Naive B cell (primary cell): ENCODE results near the gene BORCS6. TPM values are rescaled to one million over a fixed set of nuclear protein-coding genes. Genes with fewer than 3 reads are reported as not detected.
A peak's percentile ranks its signal among the peaks of the same experiment; 100 is the strongest.

ENCODE experiments used
- ATAC-seq, 2 donors: fragments of 150-1000 bp; cut with Tn5 transposase; 2 replicates each; pipeline ENCODE4 v1.10.0; 2021; ENCODE audit warnings: low read depth in 2 of 2, mild to moderate bottlenecking in 2 of 2, moderate library complexity in 2 of 2
- DNase-seq: peaks from one replicate; pipeline ENCODE4 v3.0.0; 2022
- H3K27ac Mint-ChIP-seq, 6 donors: one replicate each; pipeline ENCODE4 v1.8.0; 2020 to 2022; ENCODE audit warnings: mild to moderate bottlenecking in 6 of 6, mixed read lengths in 6 of 6, moderate library complexity in 5 of 6, inconsistent platforms in 2 of 6
- H3K27me3 Mint-ChIP-seq, 3 donors: one replicate each; pipeline ENCODE4 v1.8.0; 2021 to 2022; ENCODE audit warnings: mixed read lengths in 3 of 3, mild to moderate bottlenecking in 1 of 3
- H3K36me3 Mint-ChIP-seq, 2 donors: one replicate each; pipeline ENCODE4 v1.8.0; 2020 to 2022; ENCODE audit warnings: mixed read lengths in 2 of 2, inconsistent platforms in 1 of 2, mild to moderate bottlenecking in 1 of 2
- H3K4me1 Mint-ChIP-seq, 3 donors: one replicate each; pipeline ENCODE4 v1.8.0; 2020 to 2022; ENCODE audit warnings: mixed read lengths in 3 of 3, inconsistent platforms in 1 of 3, mild to moderate bottlenecking in 1 of 3, moderate library complexity in 1 of 3
- H3K4me3 Mint-ChIP-seq, 8 donors: one replicate each; pipeline ENCODE4 v1.8.0; 2020 to 2022; ENCODE audit warnings: mild to moderate bottlenecking in 8 of 8, mixed read lengths in 8 of 8, moderate library complexity in 8 of 8, inconsistent platforms in 2 of 8
- H3K9me3 Mint-ChIP-seq, 7 donors: one replicate each; pipeline ENCODE4 v1.8.0; 2020 to 2022; ENCODE audit warnings: mixed read lengths in 7 of 7, mild to moderate bottlenecking in 5 of 7, inconsistent platforms in 2 of 7, moderate library complexity in 1 of 7
- polyA plus RNA-seq, 6 donors: library from polyadenylated mRNA; unstranded; fragments of 300-500 nt; fragmentation: Illumina TruSeq; gene quantifications; one replicate each; pipeline ENCODE4 v1.2.3, GENCODE V29; 2021; ENCODE audit warnings: low read depth in 6 of 6

The BORCS6 gene
- polyA plus RNA-seq, 6 donors from 2014 or later, result 14.8 to 24.2 (median 20.4) TPM

DNA sequence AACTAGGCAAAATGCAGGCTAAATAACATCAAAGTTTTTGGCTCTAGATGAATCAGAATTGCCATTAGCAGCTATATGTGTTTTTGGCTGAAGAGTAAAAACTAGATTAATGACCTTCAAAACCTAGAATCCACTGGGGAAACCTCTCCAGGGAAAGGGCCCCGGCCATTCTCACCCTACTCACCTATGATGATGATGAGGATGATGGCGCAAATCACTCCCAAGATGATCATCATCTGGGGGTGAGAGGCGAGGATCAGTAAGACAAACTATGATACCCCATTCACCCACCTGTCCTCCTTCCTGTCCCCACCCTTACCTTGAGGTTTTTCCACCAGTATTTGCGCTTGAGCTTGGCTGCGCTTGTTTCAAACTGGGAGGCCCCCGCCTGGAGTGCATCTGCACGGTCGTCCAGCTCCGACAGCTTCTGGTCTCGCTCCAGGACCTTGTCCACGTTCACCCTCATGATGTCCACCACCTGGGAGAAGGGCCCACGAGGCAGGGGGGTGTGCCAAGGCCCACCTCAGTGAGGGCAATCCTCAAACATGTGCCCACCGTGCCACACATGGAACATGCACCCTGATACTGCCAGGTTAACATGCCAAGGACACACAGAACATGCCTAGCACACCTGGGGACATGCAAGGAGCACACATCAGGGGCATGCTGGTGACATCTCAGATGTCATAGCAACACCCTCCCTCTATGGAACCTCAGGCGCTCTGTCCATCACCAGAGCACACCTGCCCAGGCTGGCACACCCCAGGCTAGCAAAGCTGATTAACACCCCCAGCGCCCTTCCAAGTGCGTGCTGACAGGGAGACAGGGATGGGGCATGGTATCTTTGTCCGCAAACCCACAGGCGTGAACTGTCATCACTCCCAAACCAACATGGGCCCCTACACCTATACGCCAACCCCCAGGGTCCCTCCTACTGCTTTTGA is 28.4 kb downstream of the BORCS6 start:
- DNase-seq (no peak), ATAC-seq (no peak)
- H3K4me3 Mint-ChIP-seq, result peak overlapping the region; percentile 83 to 93 (median 90)
- H3K9me3 Mint-ChIP-seq, result no peaks in the 10 kb centered on the region
- peaks cover 0 to 5% of the 10 kb centered on the region in 2 donors for H3K36me3 Mint-ChIP-seq
- H3K4me1 Mint-ChIP-seq, result peaks cover 46 to 60% (median 53%) of the 10 kb centered on the region in 3 donors
- no peaks in the 10 kb centered on the region for H3K27me3 Mint-ChIP-seq
- peak overlapping the region in 5 of 6 donors; percentile 90 to 93 (median 91) for H3K27ac Mint-ChIP-seq

DNA sequence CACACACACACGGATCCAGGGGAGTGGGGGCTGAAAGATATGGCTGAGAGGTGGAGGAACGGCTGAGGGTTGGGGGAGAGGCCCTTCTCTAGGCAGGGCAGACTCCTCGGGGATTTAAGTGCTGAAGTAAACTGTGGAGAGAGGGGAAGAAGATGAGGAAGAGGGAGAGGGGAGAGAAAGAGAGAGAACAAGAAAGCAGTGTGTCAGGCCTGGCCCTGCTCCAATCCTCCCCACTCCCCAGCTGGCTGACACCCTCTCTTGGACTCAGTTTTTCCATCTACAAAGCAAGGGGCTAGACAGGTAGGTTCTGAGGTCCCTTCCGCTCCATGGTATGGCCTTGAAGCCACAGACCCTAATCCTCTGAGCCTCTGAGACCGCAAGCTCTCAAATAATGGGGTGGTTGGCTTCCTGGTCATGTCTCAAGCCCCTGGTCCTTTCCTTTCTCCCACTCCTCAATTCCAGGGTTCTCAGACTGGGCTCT is 29.2 kb downstream of the BORCS6 start:
- Mint-ChIP-seq H3K9me3 (no peaks in the 10 kb centered on the region), H3K27me3 (no peaks in the 10 kb centered on the region), H3K27ac (peak overlapping the region in 5 of 6 donors; percentile 64 to 93 (median 91)), H3K4me1 (peaks cover 46 to 60% (median 53%) of the 10 kb centered on the region in 3 donors), H3K4me3 (peak overlapping the region in 6 of 8 donors; percentile 83 to 93 (median 90)), H3K36me3 (peaks cover 0 to 5% of the 10 kb centered on the region in 2 donors)
- ATAC-seq (no peak), DNase-seq (no peak)

DNA sequence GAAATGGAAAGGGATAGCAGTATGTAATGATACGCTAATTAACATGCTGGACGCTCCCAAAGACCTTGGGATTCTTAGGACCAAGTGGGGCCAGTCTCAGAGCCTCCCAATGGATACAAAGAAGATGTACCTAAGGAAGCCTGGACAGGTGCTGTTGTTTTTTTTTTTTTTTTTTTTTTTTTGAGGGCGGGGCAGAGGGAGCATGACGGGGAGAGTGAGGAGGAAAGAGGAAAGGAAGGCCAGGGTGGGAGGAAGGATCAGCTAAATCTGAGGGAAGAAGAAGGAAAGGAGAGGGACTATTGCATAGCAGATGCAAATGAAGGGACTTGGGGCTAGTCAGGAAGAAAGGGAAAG is 29.8 kb downstream of the BORCS6 start:
- H3K9me3 Mint-ChIP-seq, result no peaks in the 10 kb centered on the region
- H3K36me3 Mint-ChIP-seq, result peaks cover 0 to 5% of the 10 kb centered on the region in 2 donors
- DNase-seq (no peak), ATAC-seq (no peak)
- no peaks in the 10 kb centered on the region for H3K27me3 Mint-ChIP-seq
- peak overlapping the region in 6 of 8 donors; percentile 58 to 92 (median 84) for H3K4me3 Mint-ChIP-seq
- peak overlapping the region in 3 of 6 donors; percentile 54 to 91 (median 74) for H3K27ac Mint-ChIP-seq
- H3K4me1 Mint-ChIP-seq, result peaks cover 46 to 60% (median 53%) of the 10 kb centered on the region in 3 donors

- peak overlapping the region in 3 of 6 donors; percentile 74 to 99 (median 91) for H3K27ac Mint-ChIP-seq
- H3K4me3 Mint-ChIP-seq, result peak overlapping the region in 7 of 8 donors; percentile 1 to 92 (median 70)
- H3K9me3 Mint-ChIP-seq, result no peaks in the 10 kb centered on the region
- no peak for DNase-seq
- peaks cover 0 to 5% of the 10 kb centered on the region in 2 donors for H3K36me3 Mint-ChIP-seq
- ATAC-seq, result no peak
- H3K4me1 Mint-ChIP-seq, result peaks cover 42 to 55% (median 50%) of the 10 kb centered on the region in 3 donors
- no peaks in the 10 kb centered on the region for H3K27me3 Mint-ChIP-seq
These were observed 30.3 kb downstream of the BORCS6 start for GRCh38 chr17:8159459-8160223.

DNA sequence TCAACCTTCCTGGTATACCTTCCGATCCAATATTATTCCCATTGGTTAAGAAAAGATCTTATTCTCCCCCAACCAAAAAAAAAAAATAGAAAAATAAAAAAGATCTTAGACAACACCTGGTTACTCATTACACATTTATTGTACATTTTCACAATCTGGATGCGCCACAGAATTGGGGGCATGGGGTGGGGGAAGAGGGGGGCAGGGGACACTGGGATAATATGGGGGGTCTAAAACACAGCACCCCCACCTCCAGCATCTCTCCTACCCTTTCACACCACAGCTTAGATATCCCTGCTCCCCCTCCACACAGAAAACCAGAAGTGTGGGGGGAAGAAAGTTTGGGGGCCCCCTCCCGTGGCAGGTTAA is 31.0 kb downstream of the BORCS6 start:
- ATAC-seq, result no peak
- Mint-ChIP-seq H3K36me3 (peaks cover 4 to 5% of the 10 kb centered on the region in 2 donors), H3K27ac (peak overlapping the region in 4 of 6 donors; percentile 86 to 99 (median 98)), H3K4me3 (peak overlapping the region; percentile 45 to 84 (median 76)), H3K4me1 (peaks cover 39 to 53% (median 45%) of the 10 kb centered on the region in 3 donors), H3K27me3 (no peaks in the 10 kb centered on the region), H3K9me3 (no peaks in the 10 kb centered on the region)
- no peak for DNase-seq

GRCh38 chr17:8158267-8159031 is 31.5 kb downstream of the BORCS6 start:
- Mint-ChIP-seq H3K4me3 (peak overlapping the region; percentile 45 to 84 (median 76)), H3K36me3 (peaks cover 5 to 8% of the 10 kb centered on the region in 2 donors), H3K27me3 (no peaks in the 10 kb centered on the region), H3K27ac (peak overlapping the region in 3 of 6 donors; percentile 98 to 99 (median 99)), H3K4me1 (peaks cover 38 to 53% (median 40%) of the 10 kb centered on the region in 3 donors), H3K9me3 (no peaks in the 10 kb centered on the region)
- ATAC-seq (peak; percentile 18 to 24), DNase-seq (peak; percentile 87)

DNA sequence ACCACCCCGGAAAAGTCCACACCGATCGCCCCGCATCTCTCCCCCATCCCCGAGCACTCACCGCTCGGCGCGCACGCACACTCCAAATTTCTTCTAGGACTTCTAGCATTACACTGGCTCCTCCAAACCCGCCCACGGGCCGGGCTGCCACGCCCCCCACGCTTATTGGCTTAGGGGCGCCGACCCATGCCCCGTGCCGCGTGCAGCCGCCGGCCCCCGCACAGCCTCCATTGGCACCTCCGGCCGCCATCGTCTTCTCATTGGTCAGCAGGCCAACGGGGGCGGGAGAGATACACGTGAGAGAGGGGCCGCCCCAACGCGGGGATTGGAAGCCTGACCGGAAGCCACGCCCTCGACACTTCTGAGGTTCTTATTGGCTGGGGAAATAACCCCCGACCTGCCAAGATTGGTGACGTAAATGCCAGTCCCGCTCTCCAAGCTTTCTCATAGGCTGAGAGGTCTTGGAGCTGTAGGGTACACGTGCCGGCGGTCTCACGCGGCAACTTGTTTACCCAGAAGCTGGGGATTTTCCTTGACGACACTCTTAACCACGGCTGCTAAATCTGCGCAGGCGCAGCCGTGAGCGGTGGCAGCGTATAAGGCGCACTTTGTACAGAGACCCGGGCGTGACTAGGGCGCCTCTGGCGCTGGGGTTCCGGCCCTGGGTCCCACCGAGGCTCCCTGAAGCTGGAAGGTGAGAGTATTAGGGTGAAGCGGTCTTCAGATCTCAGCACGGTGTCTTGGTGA is 33.6 kb downstream of the BORCS6 start:
- H3K27ac Mint-ChIP-seq, result no peak overlapping the region
- H3K9me3 Mint-ChIP-seq, result no peaks in the 10 kb centered on the region

DNA sequence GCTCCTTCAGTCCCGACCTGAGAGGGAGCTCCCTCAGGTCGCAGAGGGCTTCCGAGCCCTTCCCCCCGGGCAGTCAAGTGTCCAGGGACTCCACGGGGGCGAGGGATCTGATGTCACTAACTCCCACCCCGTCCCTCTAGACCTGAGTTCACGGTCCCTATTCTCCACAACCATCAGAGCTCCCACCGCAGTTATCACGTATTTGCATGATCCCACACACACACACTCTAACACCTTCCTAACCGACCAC is 34.1 kb downstream of the BORCS6 start:
- ATAC-seq (peak in 1 of 2 donors; percentile 0), DNase-seq (no peak)
- Mint-ChIP-seq H3K4me3 (no peak overlapping the region), H3K36me3 (peaks cover 5 to 8% of the 10 kb centered on the region in 2 donors), H3K4me1 (peaks cover 34 to 60% (median 34%) of the 10 kb centered on the region in 3 donors), H3K27me3 (no peaks in the 10 kb centered on the region), H3K9me3 (no peaks in the 10 kb centered on the region), H3K27ac (no peak overlapping the region)

More for the DNA sequence above, 33.6 kb downstream of the BORCS6 start:
- Mint-ChIP-seq H3K27me3 (no peaks in the 10 kb centered on the region), H3K4me1 (peaks cover 33 to 62% (median 34%) of the 10 kb centered on the region in 3 donors), H3K4me3 (no peak overlapping the region), H3K36me3 (peaks cover 5 to 8% of the 10 kb centered on the region in 2 donors)
- ATAC-seq, result peak; percentile 70 to 71
- DNase-seq, result peak; percentile 100

- Mint-ChIP-seq H3K4me1 (peaks cover 33 to 59% (median 34%) of the 10 kb centered on the region in 3 donors), H3K4me3 (no peak overlapping the region), H3K9me3 (no peaks in the 10 kb centered on the region), H3K27me3 (no peaks in the 10 kb centered on the region), H3K27ac (no peak overlapping the region), H3K36me3 (peaks cover 5 to 8% of the 10 kb centered on the region in 2 donors)
- ATAC-seq, result no peak
- no peak for DNase-seq
These were observed 34.6 kb downstream of the BORCS6 start for GRCh38 chr17:8155231-8155995.

- Mint-ChIP-seq H3K36me3 (peaks cover 5 to 8% of the 10 kb centered on the region in 2 donors), H3K4me1 (peaks cover 29 to 58% (median 32%) of the 10 kb centered on the region in 3 donors), H3K9me3 (no peaks in the 10 kb centered on the region), H3K4me3 (peak overlapping the region in 2 of 8 donors; percentile 82 to 87), H3K27ac (no peak overlapping the region), H3K27me3 (no peaks in the 10 kb centered on the region)
- ATAC-seq (no peak), DNase-seq (no peak)
These were observed 35.3 kb downstream of the BORCS6 start for GRCh38 chr17:8154608-8155155.

DNA sequence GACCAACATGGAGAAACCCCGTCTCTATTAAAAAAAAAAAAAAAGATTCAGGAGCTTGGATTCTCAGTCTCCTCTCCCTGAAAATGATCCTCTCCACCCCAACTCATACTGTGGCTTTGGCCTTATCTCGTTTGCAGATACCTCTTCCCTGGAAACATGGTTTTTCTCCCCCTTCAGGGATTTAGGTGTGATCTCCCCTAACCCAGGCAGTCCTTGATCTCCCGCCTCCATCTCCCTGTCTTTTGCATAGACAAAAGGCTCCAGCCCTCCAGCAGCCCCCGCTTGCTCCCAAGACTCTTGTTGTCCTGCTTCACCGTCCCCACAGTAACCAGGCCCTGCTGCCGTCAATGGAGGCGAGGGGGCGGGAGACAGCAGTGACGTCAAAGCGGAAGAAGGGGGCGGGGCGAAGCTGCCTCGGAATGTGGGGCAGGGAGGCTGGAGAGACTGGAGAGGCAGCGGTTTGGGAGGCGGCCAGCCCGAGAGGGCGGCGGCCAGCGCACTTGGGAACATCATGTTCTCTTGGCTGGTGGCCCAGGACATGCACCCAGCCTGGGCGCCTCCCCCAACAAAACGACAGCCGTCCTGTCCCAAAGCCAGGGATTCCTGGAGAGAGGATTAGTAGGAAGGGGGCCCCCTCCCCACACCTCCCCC is 35.9 kb downstream of the BORCS6 start:
- DNase-seq (peak; percentile 87), ATAC-seq (peak; percentile 1 to 6)
- no peaks in the 10 kb centered on the region for H3K9me3 Mint-ChIP-seq
- peaks cover 5 to 8% of the 10 kb centered on the region in 2 donors for H3K36me3 Mint-ChIP-seq
- H3K4me1 Mint-ChIP-seq, result peaks cover 24 to 56% (median 33%) of the 10 kb centered on the region in 3 donors
- no peaks in the 10 kb centered on the region for H3K27me3 Mint-ChIP-seq
- H3K4me3 Mint-ChIP-seq, result peak overlapping the region in 4 of 8 donors; percentile 52 to 94 (median 84)
- no peak overlapping the region for H3K27ac Mint-ChIP-seq
